ENCODE measurements around the gene TTLL9. TPM values are rescaled to one million over a fixed set of nuclear protein-coding genes. Genes with fewer than 3 reads are reported as not detected.

TTLL9 gene
- total and polyA plus RNA-seq, 2 donors (not counting 1 experiment from before 2014, with no cell fraction given): 0.74 to 0.76 TPM

DNA sequence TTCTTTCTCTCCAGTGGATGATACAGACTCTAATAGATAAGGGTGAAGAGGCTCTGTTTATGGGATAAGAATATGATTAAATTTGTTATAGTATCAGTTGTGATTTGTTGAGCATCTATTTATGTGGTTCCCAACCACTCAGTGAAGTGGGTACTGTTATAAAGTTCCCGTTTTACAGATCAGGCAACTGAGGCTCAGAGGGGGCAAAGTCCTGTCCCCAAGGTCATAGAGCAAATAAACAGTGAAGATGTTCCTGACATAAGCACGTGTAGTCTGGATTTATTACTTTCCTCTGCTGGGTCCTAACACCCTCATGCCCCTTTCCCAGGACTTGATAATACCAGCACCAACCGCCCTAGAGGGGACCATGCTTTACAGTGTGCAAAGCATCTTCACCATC is 4.2 kb upstream of the TTLL9 start:
- Histone ChIP-seq H2AFZ (ENCODE audit: insufficient read depth, low read depth, low read length, poor library complexity, severe bottlenecking) (no peak overlapping the region), H3K9ac (ENCODE audit: low read length) (no peak overlapping the region), H3K36me3 (replicated peaks in 1 of 2; ENCODE audit: control extremely low read depth in 1 of 2, control insufficient read depth in 1 of 2, extremely low read depth in 1 of 2, insufficient read depth in 2 of 2, low read length in 1 of 2) (no peaks in the 10 kb centered on the region), H3K27ac (ENCODE audit: low read length in 2 of 2) (no peak overlapping the region), H3K9me3 (ENCODE audit: control extremely low read depth in 1 of 3, control insufficient read depth in 2 of 3, insufficient read depth in 1 of 3, low read length in 2 of 3) (peaks cover 0 to 3% (median 0%) of the 10 kb centered on the region in 3 donors), H3K79me2 (ENCODE audit: control insufficient read depth, insufficient read depth, low read length) (no peaks in the 10 kb centered on the region), H3K27me3 (replicated peaks in 1 of 4; ENCODE audit: control extremely low read depth in 1 of 4, control insufficient read depth in 3 of 4, insufficient read depth in 4 of 4, low read length in 3 of 4) (peaks cover 0 to 25% (median 11%) of the 10 kb centered on the region in 4 experiments), H3K4me1 (ENCODE audit: control insufficient read depth in 2 of 2, insufficient read depth in 2 of 2, low read length in 2 of 2) (peaks cover 27 to 34% of the 10 kb centered on the region in 2 donors), H3K4me2 (replicated peaks; ENCODE audit: low read depth, low read length, poor library complexity, severe bottlenecking) (no peak overlapping the region), H3K4me3 (ENCODE audit: control extremely low read depth in 1 of 5, extremely low read depth in 1 of 5, insufficient read depth in 1 of 5, low read depth in 2 of 5, low read length in 4 of 5) (no peak overlapping the region), H4K20me1 (ENCODE audit: control insufficient read depth, insufficient read depth, low read length, poor library complexity, severe bottlenecking) (no peaks in the 10 kb centered on the region)
- Mint-ChIP-seq H3K4me3 (no peak overlapping the region), H3K4me1 (peaks cover 36% of the 10 kb centered on the region), H3K27ac (no peak overlapping the region), H3K27me3 (peaks cover 18% of the 10 kb centered on the region), H3K9me3 (ENCODE audit: insufficient read depth) (no peaks in the 10 kb centered on the region)
- DNase-seq: no peak
- CTCF ChIA-PET: no interaction called here
- POLR2A ChIA-PET: no interaction called here
- ATAC-seq (ENCODE audit: low read depth): no peak
- intact Hi-C loops (cut with micrococcal nuclease): no loop called here
- 92% methylated on average over 3 of the region's 3 CpGs for WGBS (ENCODE audit: insufficient coverage)
- TF ChIP-seq EZH2 (IDR thresholded peaks at IDR 0.05; ENCODE audit: borderline replicate concordance, insufficient read depth, low read depth, low read length, poor library complexity, severe bottlenecking): no peak
- TF ChIP-seq, protein P1, sequence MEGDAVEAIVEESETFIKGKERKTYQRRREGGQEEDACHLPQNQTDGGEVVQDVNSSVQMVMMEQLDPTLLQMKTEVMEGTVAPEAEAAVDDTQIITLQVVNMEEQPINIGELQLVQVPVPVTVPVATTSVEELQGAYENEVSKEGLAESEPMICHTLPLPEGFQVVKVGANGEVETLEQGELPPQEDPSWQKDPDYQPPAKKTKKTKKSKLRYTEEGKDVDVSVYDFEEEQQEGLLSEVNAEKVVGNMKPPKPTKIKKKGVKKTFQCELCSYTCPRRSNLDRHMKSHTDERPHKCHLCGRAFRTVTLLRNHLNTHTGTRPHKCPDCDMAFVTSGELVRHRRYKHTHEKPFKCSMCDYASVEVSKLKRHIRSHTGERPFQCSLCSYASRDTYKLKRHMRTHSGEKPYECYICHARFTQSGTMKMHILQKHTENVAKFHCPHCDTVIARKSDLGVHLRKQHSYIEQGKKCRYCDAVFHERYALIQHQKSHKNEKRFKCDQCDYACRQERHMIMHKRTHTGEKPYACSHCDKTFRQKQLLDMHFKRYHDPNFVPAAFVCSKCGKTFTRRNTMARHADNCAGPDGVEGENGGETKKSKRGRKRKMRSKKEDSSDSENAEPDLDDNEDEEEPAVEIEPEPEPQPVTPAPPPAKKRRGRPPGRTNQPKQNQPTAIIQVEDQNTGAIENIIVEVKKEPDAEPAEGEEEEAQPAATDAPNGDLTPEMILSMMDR (IDR thresholded peaks at IDR 0.05): no peak

DNA sequence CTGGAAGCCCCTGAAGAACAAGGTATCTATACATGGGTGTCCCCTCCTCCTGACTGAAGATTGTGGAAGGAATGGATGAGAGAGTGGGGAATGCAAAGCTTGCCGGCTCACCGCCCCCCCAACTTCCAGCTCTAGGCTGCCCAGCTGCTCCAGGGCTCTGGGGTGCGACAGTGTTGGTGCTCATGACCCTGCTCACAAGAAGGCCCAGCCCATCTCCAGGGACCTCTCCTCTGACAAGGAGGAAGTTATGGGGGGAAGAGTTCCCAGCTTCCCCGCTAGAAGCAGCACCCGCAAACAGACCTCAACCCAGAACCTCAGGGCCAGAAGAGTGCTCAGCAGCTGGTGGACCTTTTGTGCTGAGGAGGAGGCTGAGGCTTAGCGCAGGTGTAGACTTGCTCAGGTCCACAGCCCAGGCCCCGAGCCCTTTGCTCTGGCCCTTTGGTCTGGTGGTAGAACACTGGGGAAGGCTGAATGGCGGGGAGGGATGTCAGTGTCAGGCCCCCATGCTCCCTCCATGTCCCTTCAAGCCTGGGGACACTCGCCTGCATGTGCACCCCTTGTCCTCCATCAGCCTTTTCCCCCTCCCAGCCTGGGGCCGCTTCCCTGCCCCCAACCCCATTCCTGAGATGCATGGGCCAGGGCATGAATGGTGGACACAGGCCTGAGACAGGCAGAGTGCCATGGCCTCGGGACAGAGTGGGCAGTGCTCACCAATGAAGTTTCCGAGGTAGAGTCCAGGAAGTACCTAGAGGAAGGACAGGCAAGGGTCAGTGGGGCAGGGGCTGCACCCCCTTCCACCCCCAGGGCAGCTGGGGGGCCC is 1.4 kb upstream of the TTLL9 start:
- Histone ChIP-seq H3K4me2 (replicated peaks; ENCODE audit: low read depth, low read length, poor library complexity, severe bottlenecking) (peak overlapping the region; percentile 97), H2AFZ (ENCODE audit: insufficient read depth, low read depth, low read length, poor library complexity, severe bottlenecking) (no peak overlapping the region), H3K4me1 (ENCODE audit: control insufficient read depth in 2 of 2, insufficient read depth in 2 of 2, low read length in 2 of 2) (peaks cover 29 to 31% of the 10 kb centered on the region in 2 donors), H3K9me3 (ENCODE audit: control extremely low read depth in 1 of 3, control insufficient read depth in 2 of 3, insufficient read depth in 1 of 3, low read length in 2 of 3) (peaks cover 0 to 3% (median 0%) of the 10 kb centered on the region in 3 donors), H3K27ac (ENCODE audit: low read length in 2 of 2) (no peak overlapping the region), H3K4me3 (ENCODE audit: control extremely low read depth in 1 of 5, extremely low read depth in 1 of 5, insufficient read depth in 1 of 5, low read depth in 2 of 5, low read length in 4 of 5) (no peak overlapping the region), H4K20me1 (ENCODE audit: control insufficient read depth, insufficient read depth, low read length, poor library complexity, severe bottlenecking) (no peaks in the 10 kb centered on the region), H3K36me3 (replicated peaks in 1 of 2; ENCODE audit: control extremely low read depth in 1 of 2, control insufficient read depth in 1 of 2, extremely low read depth in 1 of 2, insufficient read depth in 2 of 2, low read length in 1 of 2) (no peaks in the 10 kb centered on the region), H3K27me3 (replicated peaks in 1 of 4; ENCODE audit: control extremely low read depth in 1 of 4, control insufficient read depth in 3 of 4, insufficient read depth in 4 of 4, low read length in 3 of 4) (peaks cover 0 to 30% (median 12%) of the 10 kb centered on the region in 4 experiments), H3K79me2 (ENCODE audit: control insufficient read depth, insufficient read depth, low read length) (no peaks in the 10 kb centered on the region), H3K9ac (ENCODE audit: low read length) (peak overlapping the region; percentile 67)
- peak; percentile 52 for DNase-seq
- TF ChIP-seq, protein P1 (IDR thresholded peaks at IDR 0.05): no peak
- TF ChIP-seq EZH2 (IDR thresholded peaks at IDR 0.05; ENCODE audit: borderline replicate concordance, insufficient read depth, low read depth, low read length, poor library complexity, severe bottlenecking): no peak
- H3K4me1 Mint-ChIP-seq: peaks cover 28% of the 10 kb centered on the region
- no peaks in the 10 kb centered on the region for H3K9me3 Mint-ChIP-seq (ENCODE audit: insufficient read depth)
- CTCF ChIA-PET: interaction anchor here (1.0 to 1.7 kb wide), 7 partner anchors 11 to 163 kb away, joined by 3 to 8 read pairs (median 3); partner anchors contain the start of gene FOXS1
- peak; percentile 34 for ATAC-seq (ENCODE audit: low read depth)
- H3K4me3 Mint-ChIP-seq: peak overlapping the region; percentile 93
- peak overlapping the region; percentile 50 for H3K27ac Mint-ChIP-seq
- intact Hi-C loops (cut with micrococcal nuclease): no loop called here
- POLR2A ChIA-PET: no interaction called here
- H3K27me3 Mint-ChIP-seq: peaks cover 18% of the 10 kb centered on the region
- WGBS (ENCODE audit: insufficient coverage): 64% methylated on average over 9 of the region's 12 CpGs

Data from B cell (primary cell).